Fibroblast of mammary gland (primary cell): Measurements from ENCODE around the gene ADGRV1.

ENCODE experiments used
- DNase-seq: peaks from one replicate; pipeline ENCODE4 v3.0.0-alpha.2; 2010; ENCODE audit warnings: low read depth
- H3K4me3 ChIP-seq: 2 replicates; pipeline ENCODE4 v1.5.1; 2011; ENCODE audit warnings: low read depth, mild to moderate bottlenecking, low read length, moderate library complexity; ENCODE audit not compliant: control insufficient read depth
- CTCF ChIP-seq: conservative IDR thresholded peaks from 2 replicates; pipeline ENCODE4 v1.5.1; 2011; ENCODE audit warnings: low read depth, low read length, inconsistent platforms; ENCODE audit not compliant: control insufficient read depth, insufficient read depth

ADGRV1 gene

GRCh38 chr5:90689064-90689463, 130.5 kb downstream of the ADGRV1 start:
- no peak overlapping the region for H3K4me3 ChIP-seq
- TF ChIP-seq CTCF: no peak
- DNase-seq: no peak

GRCh38 chr5:90690307-90690706, 131.7 kb downstream of the ADGRV1 start:
- no peak overlapping the region for H3K4me3 ChIP-seq
- no peak for DNase-seq
- no peak for TF ChIP-seq CTCF

- TF ChIP-seq CTCF: no peak
- no peak overlapping the region for H3K4me3 ChIP-seq
- no peak for DNase-seq
Measured at GRCh38 chr5:90691533-90691932, 132.9 kb downstream of the ADGRV1 start.

GRCh38 chr5:90696153-90696552, 137.6 kb downstream of the ADGRV1 start:
- no peak overlapping the region for H3K4me3 ChIP-seq
- DNase-seq: no peak
- no peak for TF ChIP-seq CTCF

GRCh38 chr5:90700299-90700698, 141.7 kb downstream of the ADGRV1 start:
- no peak overlapping the region for H3K4me3 ChIP-seq
- no peak for TF ChIP-seq CTCF
- no peak for DNase-seq

GRCh38 chr5:90703932-90704331, 145.3 kb downstream of the ADGRV1 start:
- TF ChIP-seq CTCF: no peak
- DNase-seq: no peak
- no peak overlapping the region for H3K4me3 ChIP-seq

- DNase-seq: no peak
- no peak for TF ChIP-seq CTCF
- no peak overlapping the region for H3K4me3 ChIP-seq
Measured at GRCh38 chr5:90707698-90708097, 149.1 kb downstream of the ADGRV1 start.
